Measurements from ENCODE around the gene MRPL18. TPM values are rescaled to one million over a fixed set of nuclear protein-coding genes. Genes with fewer than 3 reads are reported as not detected.

The MRPL18 gene
- total and polyA plus RNA-seq, 9 of the 15 experiments (the other 6 are each of a cell fraction or from before 2014, with no cell fraction given), result 149 to 456 (median 196) TPM

GRCh38 chr6:159831373-159831679, 41.1 kb downstream of the MRPL18 start:
- ATAC-seq, result no peak

GRCh38 chr6:159832946-159833345, 42.7 kb downstream of the MRPL18 start:
- peak in 1 of 4 experiments; percentile 27 for DNase-seq (ENCODE audit: extremely low read depth in 1 of 4, low spot score in 3 of 4)
- Histone ChIP-seq H3K9me1 (ENCODE audit: control insufficient read depth, insufficient read depth, low read length) (no peaks in the 10 kb centered on the region), H2AFZ (ENCODE audit: low read depth, low read length) (no peak overlapping the region), H3K4me2 (ENCODE audit: insufficient read depth, low read length) (no peak overlapping the region), H3K9me3 (replicated peaks; ENCODE audit: control insufficient read depth, insufficient read depth, low read depth, low read length) (no peaks in the 10 kb centered on the region), H3K9ac (ENCODE audit: insufficient read depth in 1 of 2, low read depth in 2 of 2, low read length in 2 of 2) (no peak overlapping the region), H3K27me3 (ENCODE audit: control insufficient read depth in 2 of 2, insufficient read depth in 2 of 2, low read length in 2 of 2) (peaks cover 57 to 59% of the 10 kb centered on the region in 2 experiments), H3K27ac (ENCODE audit: extremely low read depth, low read depth, low read length) (no peak overlapping the region), H3K4me3 (no peak overlapping the region), H3K36me3 (ENCODE audit: control insufficient read depth, insufficient read depth, low read length) (no peaks in the 10 kb centered on the region), H3K4me1 (replicated peaks in 1 of 2; ENCODE audit: control insufficient read depth in 2 of 2, insufficient read depth in 2 of 2, low read length in 2 of 2) (peaks cover 0 to 12% of the 10 kb centered on the region in 2 experiments; a peak in 3 of 5 replicates), H4K20me1 (replicated peaks; ENCODE audit: control insufficient read depth, insufficient read depth, low read length) (peaks cover 3% of the 10 kb centered on the region; the same call in 1 of the 2 replicates), H3K79me2 (ENCODE audit: control insufficient read depth, insufficient read depth, low read length) (no peaks in the 10 kb centered on the region)
- FAIRE-seq, result peak; percentile 55
- 3% methylated on average over 4 of the region's 4 CpGs for WGBS (ENCODE audit: insufficient coverage, low coverage, missing lambda C conversion rate)
- in situ Hi-C loops (cut with MboI), result no loop called here
- intact Hi-C loops (cut with micrococcal nuclease), result no loop called here
- BruUV-seq (replicated peaks), result no TSS peak
- CTCF ChIA-PET (ENCODE audit: low intra/inter-chr PET ratio), result no interaction called here
- POLR2A ChIA-PET, result interaction anchor here (1.1 kb wide), 1 partner anchor 140 kb away, joined by 3 read pairs; the partner anchor contains the start of gene SOD2
- peak; percentile 77 for ATAC-seq
- TF ChIP-seq POLR2AphosphoS5 (IDR thresholded peaks at IDR 0.05; ENCODE audit: control insufficient read depth, insufficient read depth, low read depth, low read length) (no peak), NRF1 (conservative IDR thresholded peaks at IDR 0.05 in 1 of 2, IDR thresholded peaks at IDR 0.05 in 1 of 2) (0 out of 4 replicates have a peak, but pooled peaks of 1 of the 2 experiments have one; percentile 13), MAZ (CRISPR knock-in tag; conservative IDR thresholded peaks at IDR 0.05 in 1 of 2, IDR thresholded peaks at IDR 0.05 in 1 of 2) (no peak), PYGO2 (tag; IDR thresholded peaks at IDR 0.05) (no peak), NCOA4 (IDR thresholded peaks at IDR 0.05; ENCODE audit: partially characterized antibody) (no peak), ZNF143 (CRISPR knock-in tag; IDR thresholded peaks at IDR 0.05) (no peak), ZNF75A (CRISPR knock-in tag; IDR thresholded peaks at IDR 0.05) (no peak), HDAC6 (IDR thresholded peaks at IDR 0.05; ENCODE audit: low read depth, low read length) (no peak), CTCFL (IDR thresholded peaks at IDR 0.05; ENCODE audit: borderline replicate concordance, insufficient read depth, low read depth, low read length, poor library complexity, severe bottlenecking) (no peak), ARID2 (IDR thresholded peaks at IDR 0.05) (no peak), GABPB2 (CRISPR knock-in tag; conservative IDR thresholded peaks at IDR 0.05) (no peak), NFE2 (IDR thresholded peaks at IDR 0.05; ENCODE audit: low read depth) (peak; percentile 31; the same call in 1 of the 2 replicates)

More at GRCh38 chr6:159831373-159831679, 41.1 kb downstream of the MRPL18 start:
- Histone ChIP-seq H2AFZ (ENCODE audit: low read depth, low read length) (no peak overlapping the region), H3K9me3 (replicated peaks; ENCODE audit: control insufficient read depth, insufficient read depth, low read depth, low read length) (no peaks in the 10 kb centered on the region), H3K36me3 (ENCODE audit: control insufficient read depth, insufficient read depth, low read length) (no peaks in the 10 kb centered on the region), H3K9me1 (ENCODE audit: control insufficient read depth, insufficient read depth, low read length) (no peaks in the 10 kb centered on the region), H3K4me2 (ENCODE audit: insufficient read depth, low read length) (no peak overlapping the region), H3K27ac (ENCODE audit: extremely low read depth, low read depth, low read length) (no peak overlapping the region), H3K9ac (ENCODE audit: insufficient read depth in 1 of 2, low read depth in 2 of 2, low read length in 2 of 2) (no peak overlapping the region), H3K4me3 (no peak overlapping the region), H3K79me2 (ENCODE audit: control insufficient read depth, insufficient read depth, low read length) (no peaks in the 10 kb centered on the region), H3K4me1 (replicated peaks in 1 of 2; ENCODE audit: control insufficient read depth in 2 of 2, insufficient read depth in 2 of 2, low read length in 2 of 2) (peaks cover 0 to 7% of the 10 kb centered on the region in 2 experiments; a peak in 3 of 5 replicates), H3K27me3 (ENCODE audit: control insufficient read depth in 2 of 2, insufficient read depth in 2 of 2, low read length in 2 of 2) (peaks cover 50 to 59% of the 10 kb centered on the region in 2 experiments), H4K20me1 (replicated peaks; ENCODE audit: control insufficient read depth, insufficient read depth, low read length) (peaks cover 3% of the 10 kb centered on the region; the same call in 1 of the 2 replicates)
- DNase-seq (ENCODE audit: extremely low read depth in 1 of 4, low spot score in 3 of 4), result no peak
- ChIA-PET POLR2A (interaction anchor here (0.6 to 1.1 kb wide), 3 partner anchors 20 to 316 kb away, joined by 3 read pairs; no protein-coding TSS in a partner anchor), CTCF (ENCODE audit: low intra/inter-chr PET ratio) (no interaction called here)
- no peak for FAIRE-seq
- in situ Hi-C loops (cut with MboI), result no loop called here
- 2% methylated on average over 4 of the region's 4 CpGs for WGBS (ENCODE audit: insufficient coverage, low coverage, missing lambda C conversion rate)
- intact Hi-C loops (cut with micrococcal nuclease), result no loop called here
- BruUV-seq (replicated peaks), result no TSS peak
- TF ChIP-seq KDM5B (IDR thresholded peaks at IDR 0.05; ENCODE audit: insufficient replicate concordance, low read depth, low read length) (no peak), ESRRB (CRISPR knock-in tag; IDR thresholded peaks at IDR 0.05; ENCODE audit: borderline replicate concordance) (no peak), FOXA3 (CRISPR knock-in tag; conservative IDR thresholded peaks at IDR 0.05 in 1 of 2, IDR thresholded peaks at IDR 0.05 in 1 of 2) (no peak)

All from K562 (cell line).